DMS114 treated with DMSO at 0.1 percent for 48 hours (cell line): ENCODE data around the gene APOH.
"Not testable (repeated sequence)": the region's sequence is repeated elsewhere in the genome, so short reads cannot be mapped to it uniquely, and the experiment has no call there.

Source experiments
- DNase-seq: peaks from one replicate; lab custom pipeline; 2025; ENCODE audit not compliant: unreplicated experiment; lab: John Stamatoyannopoulos, UW

Gene APOH, protein sequence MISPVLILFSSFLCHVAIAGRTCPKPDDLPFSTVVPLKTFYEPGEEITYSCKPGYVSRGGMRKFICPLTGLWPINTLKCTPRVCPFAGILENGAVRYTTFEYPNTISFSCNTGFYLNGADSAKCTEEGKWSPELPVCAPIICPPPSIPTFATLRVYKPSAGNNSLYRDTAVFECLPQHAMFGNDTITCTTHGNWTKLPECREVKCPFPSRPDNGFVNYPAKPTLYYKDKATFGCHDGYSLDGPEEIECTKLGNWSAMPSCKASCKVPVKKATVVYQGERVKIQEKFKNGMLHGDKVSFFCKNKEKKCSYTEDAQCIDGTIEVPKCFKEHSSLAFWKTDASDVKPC

DNA sequence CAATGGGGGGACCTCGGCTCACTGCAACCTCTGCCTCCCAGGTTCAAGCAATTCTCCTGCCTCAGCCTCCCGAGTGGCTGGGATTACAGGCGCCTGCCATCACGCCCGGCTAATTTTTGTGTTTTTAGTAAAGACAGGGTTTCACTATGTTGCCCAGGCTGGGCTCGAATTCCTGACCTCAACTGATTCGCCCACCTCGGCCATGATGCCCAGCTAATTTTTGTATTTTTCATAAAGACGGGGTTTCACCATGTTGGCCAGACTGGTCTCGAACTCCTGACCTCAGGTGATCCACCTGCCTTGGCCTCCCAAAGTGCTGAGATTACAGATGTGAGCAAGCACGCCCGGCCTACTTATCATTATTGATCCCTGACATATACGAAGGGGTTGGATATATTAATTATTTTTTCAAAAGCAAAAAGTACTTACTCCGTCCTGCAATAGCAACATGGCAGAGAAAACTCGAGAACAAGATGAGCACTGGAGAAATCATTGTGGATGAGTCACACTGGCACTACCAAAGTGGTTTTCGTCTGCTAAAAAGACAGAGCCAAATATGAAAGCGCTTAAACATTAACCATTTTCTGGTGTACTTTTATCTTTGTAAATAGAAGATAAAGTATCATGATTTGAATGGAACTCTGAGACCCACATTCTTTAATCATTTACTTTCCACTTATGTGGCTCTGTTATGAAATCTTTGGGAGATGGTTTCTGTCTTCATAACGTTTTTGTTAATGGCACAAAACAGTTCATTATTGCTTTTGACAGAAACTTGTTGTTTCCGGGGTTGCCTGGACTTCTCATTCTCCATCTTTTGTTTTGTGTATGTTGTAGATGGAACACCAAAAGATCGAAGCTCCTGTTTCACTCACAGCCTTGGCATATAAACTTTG is at the start of gene APOH:
TSS of gene APOH (minus strand) at position 529 of the 896 bp plus-strand sequence. CDS start at position 493, 36 bp downstream.
- no peak for DNase-seq

- no peak for DNase-seq
Observed at GRCh38 chr17:66277191-66277590, 48.0 kb upstream of the APOH start.

DNA sequence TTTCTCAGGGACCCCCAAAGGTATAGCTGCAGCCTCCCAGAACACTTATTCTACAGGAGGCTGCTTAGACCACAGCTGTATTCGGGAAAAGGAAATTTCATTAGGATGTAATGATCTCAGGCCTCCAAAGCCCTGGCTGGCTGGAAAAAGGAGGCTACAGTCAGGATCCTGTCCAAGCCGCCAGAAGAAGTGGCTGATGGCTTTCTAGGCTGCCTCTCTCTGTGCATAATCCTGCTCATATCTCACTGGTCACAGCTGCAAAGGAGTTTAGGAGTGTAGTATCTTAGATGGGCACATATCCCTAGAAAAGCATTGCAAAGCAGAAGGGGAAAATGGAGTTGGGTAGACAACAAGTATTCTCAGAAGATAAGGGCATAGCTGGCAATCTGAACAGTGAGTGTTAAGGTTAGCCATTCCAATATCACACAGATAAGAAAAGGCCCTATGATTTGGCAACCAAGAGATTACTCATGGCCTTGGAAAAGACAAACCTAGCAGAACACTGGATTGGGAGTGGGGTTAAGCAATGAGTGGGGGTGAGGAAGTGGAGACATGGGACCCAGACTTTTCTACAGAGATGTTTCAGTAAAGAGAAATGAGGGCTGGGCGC is 47.2 kb upstream of the APOH start:
- no peak for DNase-seq

DNA sequence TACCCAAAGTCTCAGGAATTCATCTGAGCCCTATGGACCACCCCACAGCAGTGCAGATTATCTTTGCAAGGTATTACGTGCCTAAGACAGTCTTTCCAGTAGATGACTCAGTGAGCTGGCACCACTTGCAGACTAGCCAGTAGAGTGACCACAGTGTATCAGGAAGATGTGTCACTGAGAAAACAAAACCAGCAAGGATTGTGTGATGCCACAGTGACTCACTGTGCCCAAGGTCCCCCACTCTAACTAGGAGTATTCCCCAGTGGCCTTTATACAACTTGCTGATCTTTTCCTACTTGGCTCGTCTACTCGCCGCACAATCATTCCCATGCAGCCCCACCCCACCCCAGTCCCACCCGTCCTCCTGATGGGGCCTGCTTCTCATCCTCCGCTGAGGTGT is 46.4 kb upstream of the APOH start:
- DNase-seq, result no peak

DNA sequence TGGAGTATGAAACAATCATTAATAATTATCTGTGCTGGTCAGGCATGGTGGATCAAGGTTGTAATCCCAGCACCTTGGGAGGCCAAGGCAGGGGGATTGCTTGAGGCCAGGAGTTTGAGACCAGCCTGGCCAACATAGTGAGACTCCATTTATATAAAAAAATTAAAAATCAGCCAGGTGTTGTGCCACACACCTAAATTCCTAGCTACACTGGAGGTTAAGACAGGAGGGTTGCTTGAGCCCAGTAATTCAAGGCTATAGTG is 44.3 kb upstream of the APOH start:
- DNase-seq, result no peak

DNA sequence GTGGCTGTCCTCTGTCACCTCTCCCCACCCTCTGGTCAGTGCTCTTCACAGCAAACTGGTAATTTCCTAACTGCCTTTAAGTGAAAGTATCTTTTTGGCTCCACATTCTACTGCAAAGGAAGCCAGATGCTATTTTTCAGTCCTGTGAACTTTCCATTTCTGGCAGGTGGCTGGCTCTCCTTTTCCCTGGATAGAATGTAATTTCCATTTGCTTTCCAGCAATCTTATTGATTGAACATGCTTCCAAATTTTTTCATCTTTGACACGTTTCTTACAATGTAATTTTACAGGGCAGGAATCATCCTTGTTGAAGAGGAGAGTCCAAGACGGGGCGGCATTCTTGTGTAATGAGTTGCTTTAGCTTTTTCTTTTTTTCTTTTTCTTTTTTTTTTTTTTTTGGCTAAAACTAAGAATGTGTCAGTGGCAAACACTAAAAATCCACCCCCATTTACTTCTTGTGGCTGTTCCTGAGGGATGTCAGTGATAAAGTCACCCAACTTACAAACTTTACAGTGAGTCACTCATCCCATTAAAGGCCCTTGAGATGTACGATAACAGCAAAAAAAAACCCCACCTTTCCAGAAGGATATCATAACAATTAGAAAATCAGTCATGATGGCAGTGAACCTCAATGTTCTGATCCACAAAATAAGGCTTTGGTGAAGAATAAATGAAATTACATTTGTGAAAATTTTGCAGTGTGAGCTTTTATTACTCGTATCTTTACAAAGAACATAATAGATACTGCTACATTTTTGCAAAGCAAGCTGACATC is 43.8 kb upstream of the APOH start:
- DNase-seq, result no peak

DNA sequence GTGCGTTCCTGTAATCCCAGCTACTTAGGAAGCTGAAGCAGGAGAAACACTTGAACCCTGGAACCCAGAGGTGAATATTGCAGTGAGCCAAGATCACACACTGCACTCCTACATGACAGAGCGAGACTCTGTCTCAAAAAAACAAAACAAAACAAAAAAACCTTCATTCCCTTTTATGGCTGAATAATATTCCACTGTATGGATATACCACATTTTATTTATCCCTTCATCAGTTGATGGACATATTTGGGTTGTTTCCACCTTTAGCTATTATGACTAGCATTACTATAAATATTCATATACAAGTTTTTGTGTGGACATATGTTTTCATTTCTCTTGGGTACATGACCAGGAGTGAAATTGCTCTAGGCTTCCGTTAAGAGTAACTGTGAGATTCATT is 42.3 kb upstream of the APOH start:
- DNase-seq, result no peak

DNA sequence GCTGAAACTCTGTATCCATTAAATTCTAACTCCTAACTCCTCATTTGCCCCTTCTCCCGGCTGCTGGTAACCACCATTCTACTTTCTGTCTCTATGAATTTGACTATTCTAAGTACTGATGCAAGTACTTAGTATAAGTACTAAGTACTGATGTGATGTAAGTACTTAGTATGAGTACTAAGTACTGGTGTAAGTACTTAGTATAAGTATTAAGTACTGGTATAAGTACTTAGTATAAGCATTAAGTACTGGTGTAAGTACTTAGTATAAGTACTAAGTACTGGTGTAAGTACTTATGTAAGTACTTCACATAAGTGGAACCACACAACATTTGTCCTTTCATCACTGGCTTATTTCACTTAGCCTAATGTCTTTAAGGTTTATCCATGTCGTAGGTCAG is 40.9 kb upstream of the APOH start:
- DNase-seq, result no peak

DNA sequence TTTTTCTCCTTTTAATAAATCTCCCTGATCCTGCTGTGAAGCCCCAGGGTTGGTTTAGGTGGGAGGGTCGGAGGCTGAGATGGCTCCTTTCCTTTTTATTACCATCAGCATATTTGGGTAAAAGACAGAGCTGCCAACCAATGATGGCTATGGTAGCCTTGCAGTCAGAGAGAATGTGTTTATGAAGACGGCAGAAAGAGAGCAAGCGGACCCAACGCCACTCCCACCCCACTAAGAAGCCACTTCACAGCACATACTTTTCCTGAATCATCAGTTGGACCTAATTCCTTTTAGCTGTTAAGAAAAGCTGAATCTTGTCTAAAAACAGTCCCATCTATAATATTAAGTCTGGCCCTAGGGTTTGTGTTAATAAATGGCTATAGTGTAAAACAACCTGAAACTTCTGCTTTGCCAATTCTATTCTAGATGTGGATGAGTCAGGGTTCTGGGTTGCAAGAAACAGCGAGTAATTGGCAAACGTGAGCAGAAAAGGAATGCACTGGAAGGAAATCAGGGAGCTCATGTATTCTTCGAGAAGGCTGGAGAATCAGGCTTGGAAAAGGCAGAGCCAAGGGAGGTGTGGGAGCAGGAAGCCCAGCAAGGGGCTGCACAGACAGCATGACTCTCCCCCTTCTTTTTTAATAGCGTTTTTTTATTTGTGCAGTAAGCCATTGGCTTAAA is 39.2 kb upstream of the APOH start:
- DNase-seq, result no peak

DNA sequence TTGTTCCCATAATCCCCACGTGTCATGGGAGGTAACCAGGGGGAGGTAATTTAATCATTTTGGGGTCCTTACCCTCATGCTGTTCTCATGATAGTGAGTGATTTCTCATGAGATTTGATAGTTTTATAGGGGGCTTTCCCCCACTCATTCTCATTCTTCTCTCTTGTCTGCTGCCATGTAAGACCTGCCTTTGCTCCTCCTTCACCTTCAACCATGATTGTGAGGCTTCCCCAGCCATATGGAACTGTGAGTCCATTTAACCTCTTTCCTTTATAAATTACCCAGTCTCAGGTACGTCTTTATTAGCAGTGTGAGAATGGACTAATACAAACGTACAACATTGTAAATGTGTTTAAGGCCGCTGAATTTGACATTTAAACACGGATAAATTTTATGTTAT is 35.5 kb upstream of the APOH start:
- DNase-seq, result no peak

GRCh38 chr17:66262767-66263166 is 33.6 kb upstream of the APOH start:
- DNase-seq, result no peak

- DNase-seq, result no peak
Observed at GRCh38 chr17:66260688-66261087, 31.5 kb upstream of the APOH start.

GRCh38 chr17:66260275-66260674 is 31.1 kb upstream of the APOH start:
- DNase-seq, result no peak

DNA sequence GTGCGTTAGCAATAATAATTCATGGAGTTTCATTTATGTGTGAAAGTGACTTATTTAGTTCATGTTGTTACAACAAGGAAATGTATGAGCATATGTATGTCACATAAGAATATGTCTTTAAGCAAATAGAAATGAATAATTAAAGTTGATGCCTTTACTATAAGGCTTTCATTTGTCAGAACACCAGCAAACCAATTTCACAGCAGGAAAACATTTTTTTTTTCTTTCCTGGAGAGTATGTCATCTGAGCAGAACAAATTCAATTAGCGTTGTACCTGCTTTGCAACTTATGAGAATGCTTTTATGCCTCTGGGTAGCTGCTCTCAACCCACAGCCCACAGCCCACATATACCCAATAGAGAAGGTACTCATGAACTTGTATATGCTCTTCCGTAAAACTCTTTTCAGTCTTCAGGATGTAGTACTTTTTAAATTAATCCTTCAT is 26.3 kb upstream of the APOH start:
- no peak for DNase-seq

DNA sequence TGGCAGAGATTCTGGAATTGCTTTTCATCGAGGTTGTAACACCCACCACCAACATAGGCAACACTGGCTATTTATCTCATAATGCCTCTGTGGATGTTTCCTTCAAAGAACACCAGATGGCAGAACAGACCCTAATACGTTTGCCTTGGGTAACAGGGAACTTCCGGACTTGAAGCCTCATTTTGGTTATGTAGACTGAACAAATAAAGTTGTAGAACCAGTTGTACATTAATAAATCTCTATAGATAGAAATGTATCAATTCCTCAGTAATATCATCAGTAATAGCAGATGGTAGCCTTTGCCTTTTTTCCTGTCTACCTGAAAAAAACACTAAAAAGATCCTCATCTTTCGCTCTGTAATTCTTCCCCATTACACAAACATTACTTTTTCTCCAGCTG is 25.9 kb upstream of the APOH start:
- DNase-seq, result peak; percentile 55

GRCh38 chr17:66253458-66253857 is 24.2 kb upstream of the APOH start:
- DNase-seq, result not testable (repeated sequence)

- DNase-seq, result no peak
Observed at GRCh38 chr17:66250686-66251085, 21.5 kb upstream of the APOH start.

GRCh38 chr17:66248285-66248684 is 19.1 kb upstream of the APOH start:
- DNase-seq, result no peak

DNA sequence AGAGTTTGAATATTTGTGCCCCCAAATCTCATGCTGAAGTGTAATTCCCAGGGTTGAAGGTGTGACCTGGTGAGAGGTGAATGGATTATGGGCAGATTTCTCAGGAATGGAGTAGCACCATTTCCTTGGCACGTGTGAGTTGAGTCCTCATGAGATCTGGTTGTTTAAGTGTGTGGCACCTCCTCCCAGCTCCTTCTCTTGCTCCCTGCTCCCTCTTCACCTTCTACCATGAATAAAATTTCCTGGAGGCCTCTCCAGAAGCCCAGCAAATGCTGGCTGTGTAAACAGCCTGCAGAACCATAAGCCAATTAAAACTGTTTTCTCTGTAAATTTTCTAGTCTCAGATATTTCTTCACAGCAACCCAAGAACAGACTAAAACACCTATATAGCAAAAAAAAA is 12.6 kb upstream of the APOH start:
- no peak for DNase-seq

DNA sequence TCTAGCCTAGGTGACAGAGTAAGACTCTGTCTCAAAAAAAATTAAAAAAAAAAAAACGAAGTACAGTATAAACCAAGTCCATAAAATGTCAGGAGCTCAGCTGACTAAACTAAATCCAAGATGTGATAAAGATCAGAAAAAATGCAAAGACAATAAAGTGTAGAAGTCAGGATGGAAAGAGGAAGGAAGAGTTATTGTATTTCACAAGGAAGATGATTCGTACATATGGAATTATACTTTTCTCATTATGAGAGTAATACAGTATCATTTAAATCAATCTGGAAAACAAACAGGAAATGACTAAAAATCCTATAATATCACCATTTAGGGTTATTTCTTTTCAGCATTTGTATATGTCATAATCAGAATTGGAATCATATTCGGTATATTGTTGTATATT is 11.4 kb upstream of the APOH start:
- DNase-seq, result no peak

GRCh38 chr17:66240013-66240412 is 10.8 kb upstream of the APOH start:
- DNase-seq, result no peak
